IMR-90 (cell line): ENCODE results near the gene RAB31. TPM values are rescaled to one million over a fixed set of nuclear protein-coding genes. Genes with fewer than 3 reads are reported as not detected.

Experiments used
- ATAC-seq: fragments of 200-7000 bp; cut with Tn5 transposase; 2 replicates; pipeline ENCODE4 v1.9.1; 2020; ENCODE audit warnings: low read depth, mild to moderate bottlenecking, moderate library complexity
- BruUV-seq: library from RNA; stranded (reverse); fragments of 400-500 nt; replicated peaks from 2 replicates; lab custom pipeline; 2021; lab: Mats Ljungman, UMichigan
- CTCF ChIA-PET: fragments of 300-600 bp; formaldehyde crosslinking; extraction: SDS; loops from one replicate; lab custom pipeline; 2021; ENCODE audit warnings: antibody characterized with exemption; lab: Yijun Ruan, JAX
- POLR2A ChIA-PET: fragments of 300-600 bp; sonication (Branson Sonifier 250); formaldehyde crosslinking; loops from one replicate; lab custom pipeline; 2022; ENCODE audit warnings: antibody characterized with exemption; ENCODE audit not compliant: unreplicated experiment; lab: Charles Lee
- DNase-seq: peaks from one replicate; pipeline ENCODE4 v3.0.0; 2013
- H2AFZ ChIP-seq: replicated peaks from 2 replicates; pipeline ENCODE3; 2013; ENCODE audit warnings: low read length, mild to moderate bottlenecking; ENCODE audit not compliant: poor library complexity
- H2AK5ac ChIP-seq: 2 replicates; pipeline ENCODE4 v1.6.1; 2013; ENCODE audit warnings: low read depth, low read length, inconsistent platforms
- H2AK9ac ChIP-seq: replicated peaks from 2 replicates; pipeline ENCODE3; 2013; ENCODE audit warnings: mild to moderate bottlenecking, low read depth, low read length, moderate library complexity; ENCODE audit not compliant: poor library complexity
- H2BK120ac ChIP-seq: 2 replicates; pipeline ENCODE4 v1.6.1; 2013; ENCODE audit warnings: low read depth, low read length, inconsistent platforms
- H2BK15ac ChIP-seq: 3 replicates; pipeline ENCODE4 v1.6.1; 2013; ENCODE audit warnings: low read depth, low read length, inconsistent platforms
- H2BK20ac ChIP-seq: 2 replicates; pipeline ENCODE4 v1.6.1; 2013; ENCODE audit warnings: low read depth, mild to moderate bottlenecking, inconsistent platforms, low read length, moderate library complexity
- H2BK5ac ChIP-seq: 2 replicates; pipeline ENCODE4 v1.6.1; 2013; ENCODE audit warnings: mild to moderate bottlenecking, low read depth, low read length, inconsistent platforms; ENCODE audit not compliant: poor library complexity, severe bottlenecking
- H3K14ac ChIP-seq: replicated peaks from 2 replicates; pipeline ENCODE4 v1.6.1; 2013; ENCODE audit warnings: low read depth, low read length, inconsistent platforms
- H3K18ac ChIP-seq: 2 replicates; pipeline ENCODE4 v1.6.1; 2013; ENCODE audit warnings: low read depth, low read length, control low read depth
- H3K23ac ChIP-seq: 2 replicates; pipeline ENCODE4 v1.6.1; 2013; ENCODE audit warnings: low read depth, low read length, inconsistent platforms
- H3K27ac ChIP-seq: 2 replicates; pipeline ENCODE4 v1.5.1; 2013; ENCODE audit warnings: mild to moderate bottlenecking, control low read depth, low read length; ENCODE audit not compliant: insufficient read depth
- H3K27me3 ChIP-seq: 2 replicates; pipeline ENCODE4 v1.6.1; 2013; ENCODE audit warnings: low read length; ENCODE audit not compliant: control insufficient read depth, insufficient read depth
- H3K36me3 ChIP-seq: 2 replicates; pipeline ENCODE4 v1.6.1; 2013; ENCODE audit warnings: low read length, mixed read lengths; ENCODE audit not compliant: control insufficient read depth, insufficient read depth
- H3K4ac ChIP-seq: 2 replicates; pipeline ENCODE4 v1.6.1; 2013; ENCODE audit warnings: low read depth, low read length, inconsistent platforms
- H3K4me1 ChIP-seq: 2 replicates; pipeline ENCODE4 v1.6.1; 2013; ENCODE audit warnings: low read length, mixed read lengths; ENCODE audit not compliant: control insufficient read depth, insufficient read depth
- H3K4me2 ChIP-seq: 2 replicates; pipeline ENCODE4 v1.6.1; 2013; ENCODE audit warnings: low read depth, mild to moderate bottlenecking, control low read depth, low read length, moderate library complexity
- H3K4me3 ChIP-seq: 2 replicates; pipeline ENCODE4 v1.5.1; 2013; ENCODE audit warnings: low read depth, mild to moderate bottlenecking, control low read depth, low read length, moderate library complexity; ENCODE audit not compliant: insufficient read depth
- H3K56ac ChIP-seq: 2 replicates; pipeline ENCODE4 v1.6.1; 2013; ENCODE audit warnings: low read length, inconsistent platforms; ENCODE audit not compliant: insufficient read depth; ENCODE audit errors: extremely low read depth
- H3K79me1 ChIP-seq, 2 experiments: 2 replicates each; pipeline ENCODE4 v1.6.1; 2013; ENCODE audit warnings: low read length in 2 of 2, inconsistent platforms in 1 of 2, low read depth in 1 of 2
- H3K9ac ChIP-seq: 2 replicates; pipeline ENCODE4 v1.6.1; 2013; ENCODE audit warnings: low read depth, low read length, control low read depth
- H3K9me1 ChIP-seq: 2 replicates; pipeline ENCODE4 v1.6.1; 2013; ENCODE audit warnings: low read length, inconsistent platforms; ENCODE audit not compliant: insufficient read depth
- H3K9me3 ChIP-seq: 2 replicates; pipeline ENCODE4 v1.6.1; 2013; ENCODE audit warnings: low read length; ENCODE audit not compliant: control insufficient read depth, insufficient read depth
- H4K20me1 ChIP-seq: 2 replicates; pipeline ENCODE4 v1.6.1; 2013; ENCODE audit warnings: low read length, inconsistent platforms; ENCODE audit not compliant: insufficient read depth
- H4K5ac ChIP-seq: 2 replicates; pipeline ENCODE4 v1.6.1; 2013; ENCODE audit warnings: mild to moderate bottlenecking, low read depth, low read length, control low read depth
- H4K8ac ChIP-seq, 2 experiments: 2 replicates each; pipeline ENCODE4 v1.6.1; 2013; ENCODE audit warnings: low read depth in 2 of 2, low read length in 2 of 2, control low read depth in 1 of 2, inconsistent platforms in 1 of 2
- H4K91ac ChIP-seq: 2 replicates; pipeline ENCODE4 v1.6.1; 2013; ENCODE audit warnings: low read depth, low read length, inconsistent platforms; ENCODE audit not compliant: insufficient read depth
- BHLHE40 ChIP-seq: fragments of 150-350 bp; IDR thresholded peaks from 2 replicates; pipeline ENCODE4 v1.6.1; 2016; ENCODE audit warnings: mild to moderate bottlenecking, low read depth, low read length
- CEBPB ChIP-seq: IDR thresholded peaks from 2 replicates; pipeline ENCODE4 v1.6.1; 2012; ENCODE audit warnings: low read depth, low read length, improper control_type of control experiment
- ELK1 ChIP-seq: fragments of 150-350 bp; IDR thresholded peaks from 2 replicates; pipeline ENCODE4 v1.6.1; 2016; ENCODE audit warnings: low read depth, mild to moderate bottlenecking, low read length, moderate library complexity, borderline replicate concordance
- RAD21 ChIP-seq: IDR thresholded peaks from 2 replicates; pipeline ENCODE4 v1.6.1; 2012; ENCODE audit warnings: low read length, improper control_type of control experiment
- RFX5 ChIP-seq: IDR thresholded peaks from 2 replicates; pipeline ENCODE4 v1.8.0; 2012; ENCODE audit warnings: low read depth, mild to moderate bottlenecking, low read length, moderate library complexity
- USF2 ChIP-seq: fragments of 150-350 bp; IDR thresholded peaks from 2 replicates; pipeline ENCODE4 v1.6.1; 2017; ENCODE audit warnings: mild to moderate bottlenecking, antibody characterized with exemption, low read length, low read depth
- WGBS, 2 experiments: methylation state at CpG; one replicate each; pipeline versions ENCODE4 v1.1.5 to v1.1.7; 2013; ENCODE audit warnings: missing lambda C conversion rate in 2 of 2; ENCODE audit not compliant: insufficient read length in 1 of 2; ENCODE audit errors: extremely low coverage in 2 of 2; 5-methylcytosine and 5-hydroxymethylcytosine counted together
- dilution Hi-C: fragments of 300-500 bp; cut with HindIII; formaldehyde crosslinking; loops from one replicate; pipeline ENCODE4 v1.14.3; 2018; ENCODE audit warnings: low sequenced_read_pairs; ENCODE audit not compliant: unreplicated experiment
- in situ Hi-C: fragments of 300-500 bp; cut with MboI; formaldehyde crosslinking; loops from 3 replicates; pipeline ENCODE4 v1.14.3; 2019; ENCODE audit warnings: low sequenced_read_pairs, inconsistent platforms, mixed read lengths
- intact Hi-C: fragments of 100-400 bp; cut with micrococcal nuclease; formaldehyde crosslinking; loops from 2 replicates; pipeline ENCODE4 v1.10.0; 2022
- polyA plus RNA-seq, 3 experiments: library from polyadenylated mRNA; depleted of rRNA; stranded (reverse); fragments of >200 nt; gene quantifications; 2 replicates each; pipeline ENCODE4 v1.2.3, GENCODE V29; 2012; ENCODE audit warnings: low replicate concordance in 1 of 3
- total RNA-seq: library from RNA; depleted of rRNA; stranded (reverse); fragments of >200 nt; gene quantifications from 2 replicates; pipeline ENCODE4 v1.2.3, GENCODE V29; 2012

The RAB31 gene
- total and polyA plus RNA-seq, 2 of the 4 experiments (the other 2 are of a cell fraction) = 13.8 to 26.9 TPM

- TF ChIP-seq ELK1 = no peak
- no peak for TF ChIP-seq RAD21
- TF ChIP-seq USF2 = no peak
These were observed 96.5 kb downstream of the RAB31 start (continued) for GRCh38 chr18:9804517-9805104.

GRCh38 chr18:9806905-9807304 is 98.8 kb downstream of the RAB31 start:
- TF ChIP-seq BHLHE40 = no peak
- no peak for TF ChIP-seq RAD21
- no peak for TF ChIP-seq CEBPB
- no peak for TF ChIP-seq RFX5
- CTCF ChIA-PET = no interaction called here
- Histone ChIP-seq H3K14ac (no peak overlapping the region), H3K79me1 (peaks cover 4 to 30% of the 10 kb centered on the region in 2 experiments; a peak in 3 of 4 replicates), H3K9me1 (peaks cover 10% of the 10 kb centered on the region; the same call in 1 of the 2 replicates), H2BK15ac (no peak overlapping the region), H3K4me1 (peaks cover 27% of the 10 kb centered on the region), H2AK5ac (no peak overlapping the region), H2AFZ (no peak overlapping the region), H3K18ac (no peak overlapping the region), H3K23ac (no peak overlapping the region), H4K5ac (no peak overlapping the region), H4K20me1 (no peaks in the 10 kb centered on the region), H3K56ac (no peak overlapping the region), H3K36me3 (no peaks in the 10 kb centered on the region; the same call in 1 of the 2 replicates), H3K4me3 (no peak overlapping the region), H3K9me3 (peaks cover 3% of the 10 kb centered on the region; the same call in 1 of the 2 replicates), H3K4me2 (no peak overlapping the region), H4K8ac (no peak overlapping the region), H2BK120ac (no peak overlapping the region), H3K4ac (no peak overlapping the region), H2BK5ac (no peak overlapping the region), H3K27ac (no peak overlapping the region), H4K91ac (no peak overlapping the region), H2AK9ac (no peak overlapping the region), H3K27me3 (no peaks in the 10 kb centered on the region), H3K9ac (no peak overlapping the region), H2BK20ac (no peak overlapping the region)
- intact Hi-C loops (no loop called here), dilution Hi-C loops (no loop called here), in situ Hi-C loops (no loop called here)
- no peak for ATAC-seq
- POLR2A ChIA-PET = no interaction called here
- 100% methylated on average over 1 of the region's 9 CpGs; no CpG with 5 or more reads in 1 of the 2 experiments for WGBS, 2 experiments
- BruUV-seq = no TSS peak
- DNase-seq = no peak
